B cell (primary cell): ENCODE data around the gene FASLG. TPM values are rescaled to one million over a fixed set of nuclear protein-coding genes. Genes with fewer than 3 reads are reported as not detected.

ENCODE experiments used
- ATAC-seq: fragments of 200-7000 bp; cut with Tn5 transposase; one replicate; pipeline ENCODE4 v1.10.0; 2021; ENCODE audit warnings: low read depth, mild to moderate bottlenecking, moderate number of reproducible peaks, moderate library complexity
- CTCF ChIA-PET: fragments of 350-600 bp; sonication (Branson Sonifier 250); formaldehyde crosslinking; loops from one replicate; lab custom pipeline; 2021; ENCODE audit warnings: antibody characterized with exemption, inconsistent platforms; lab: Charles Lee
- POLR2A ChIA-PET: fragments of 350-600 bp; sonication (Branson Sonifier 250); formaldehyde crosslinking; loops from one replicate; lab custom pipeline; 2021; ENCODE audit warnings: antibody characterized with exemption; lab: Charles Lee
- DNase-seq: peaks from one replicate; pipeline ENCODE4 v3.0.0; 2013
- H2AFZ ChIP-seq: 2 replicates; pipeline ENCODE4 v1.6.1; 2012; ENCODE audit warnings: mild to moderate bottlenecking, low read depth, low read length; ENCODE audit not compliant: insufficient read depth, poor library complexity, severe bottlenecking
- H3K27ac ChIP-seq, 2 donors: 1 replicate in 1 of 2; 2 replicates in 1 of 2; pipeline ENCODE4 v1.5.1; 2012 to 2013; ENCODE audit warnings: low read length in 2 of 2, mild to moderate bottlenecking in 2 of 2, moderate library complexity in 1 of 2
- H3K27me3 ChIP-seq, 4 experiments: fragments of 200-600 bp in 1 of 4; sonication (generic) in 1 of 4; replicated peaks in 1 of 4; 1 replicate in 2 of 4; 2 replicates in 2 of 4; pipeline versions ENCODE4 v1.6.1 to v1.7.0; 2013 to 2016; ENCODE audit warnings: low read length in 3 of 4, mild to moderate bottlenecking in 2 of 4, mixed read lengths in 1 of 4, moderate library complexity in 1 of 4; ENCODE audit not compliant: insufficient read depth in 4 of 4, control insufficient read depth in 3 of 4; ENCODE audit errors: control extremely low read depth in 1 of 4
- H3K36me3 ChIP-seq, 2 experiments: replicated peaks in 1 of 2; 1 replicate in 1 of 2; 2 replicates in 1 of 2; pipeline versions ENCODE4 v1.6.1 to v1.7.1; 2013; ENCODE audit warnings: low read length in 1 of 2; ENCODE audit not compliant: insufficient read depth in 2 of 2, control insufficient read depth in 1 of 2; ENCODE audit errors: control extremely low read depth in 1 of 2, extremely low read depth in 1 of 2
- H3K4me1 ChIP-seq, 2 donors: fragments of 200-600 bp in 1 of 2; sonication (generic) in 1 of 2; 1 replicate in 1 of 2; 2 replicates in 1 of 2; pipeline versions ENCODE4 v1.5.1 to v1.6.1; 2013 to 2017; ENCODE audit warnings: low read length in 2 of 2; ENCODE audit not compliant: control insufficient read depth in 2 of 2, insufficient read depth in 2 of 2
- H3K4me2 ChIP-seq: replicated peaks from 2 replicates; pipeline ENCODE3; 2012; ENCODE audit warnings: mild to moderate bottlenecking, low read depth, low read length; ENCODE audit not compliant: poor library complexity, severe bottlenecking
- H3K4me3 ChIP-seq, 5 experiments: fragments of 200-600 bp in 1 of 5; sonication (generic) in 1 of 5; 1 replicate in 3 of 5; 2 replicates in 2 of 5; pipeline versions ENCODE4 v1.5.1 to v1.7.0; 2011 to 2016; ENCODE audit warnings: low read length in 4 of 5, mild to moderate bottlenecking in 4 of 5, low read depth in 2 of 5, control low read depth in 1 of 5, moderate library complexity in 1 of 5; ENCODE audit not compliant: insufficient read depth in 1 of 5; ENCODE audit errors: control extremely low read depth in 1 of 5, extremely low read depth in 1 of 5
- H3K79me2 ChIP-seq: fragments of 200-600 bp; sonication (generic); one replicate; pipeline ENCODE4 v1.6.0; 2016; ENCODE audit warnings: low read length; ENCODE audit not compliant: control insufficient read depth, insufficient read depth
- H3K9ac ChIP-seq: fragments of 200-600 bp; sonication (generic); 2 replicates; pipeline ENCODE4 v1.6.1; 2017; ENCODE audit warnings: mild to moderate bottlenecking, low read length, moderate library complexity
- H3K9me3 ChIP-seq, 3 donors: one replicate each; pipeline versions ENCODE4 v1.6.1 to v1.7.1; 2013; ENCODE audit warnings: low read length in 2 of 3; ENCODE audit not compliant: control insufficient read depth in 2 of 3, insufficient read depth in 1 of 3; ENCODE audit errors: control extremely low read depth in 1 of 3
- H4K20me1 ChIP-seq: 2 replicates; pipeline ENCODE4 v1.6.0; 2012; ENCODE audit warnings: mild to moderate bottlenecking, low read length; ENCODE audit not compliant: insufficient read depth, control insufficient read depth, poor library complexity, severe bottlenecking
- H3K27ac Mint-ChIP-seq: one replicate; pipeline ENCODE4 v1.8.0; 2021; ENCODE audit warnings: mixed read lengths
- H3K27me3 Mint-ChIP-seq: one replicate; pipeline ENCODE4 v1.8.0; 2021; ENCODE audit warnings: mixed read lengths
- H3K4me1 Mint-ChIP-seq: one replicate; pipeline ENCODE4 v1.8.0; 2021; ENCODE audit warnings: mixed read lengths
- H3K4me3 Mint-ChIP-seq: one replicate; pipeline ENCODE4 v1.8.0; 2021; ENCODE audit warnings: mixed read lengths
- H3K9me3 Mint-ChIP-seq: one replicate; pipeline ENCODE4 v1.8.0; 2022; ENCODE audit warnings: mixed read lengths; ENCODE audit not compliant: insufficient read depth
- CTCF ChIP-seq: fragments of 200-600 bp; IDR thresholded peaks from one replicate; pipeline ENCODE4 v1.8.0; 2022; ENCODE audit warnings: antibody characterized with exemption, mild to moderate bottlenecking
- EZH2 ChIP-seq: IDR thresholded peaks from 2 replicates; pipeline ENCODE4 v1.6.1; 2012; ENCODE audit warnings: borderline replicate concordance, low read depth, mild to moderate bottlenecking, moderate library complexity, low read length; ENCODE audit not compliant: insufficient read depth, poor library complexity, severe bottlenecking
- WGBS: methylation state at CpG from one replicate; pipeline ENCODE4 v1.1.5; 2013; ENCODE audit warnings: missing lambda C conversion rate; ENCODE audit not compliant: insufficient coverage; 5-methylcytosine and 5-hydroxymethylcytosine counted together
- intact Hi-C: fragments of 100-400 bp; cut with micrococcal nuclease; formaldehyde crosslinking; loops from one replicate; pipeline ENCODE4 v1.10.0; 2022
- polyA plus RNA-seq: library from polyadenylated mRNA; depleted of rRNA; stranded (reverse); fragments of >200 nt; gene quantifications from 2 replicates; pipeline ENCODE4 v1.2.3, GENCODE V29; 2012
- total RNA-seq, 2 donors: library from RNA; stranded (reverse); fragments of 120-200 nt in 1 of 2; gene quantifications; 1 replicate in 1 of 2; 2 replicates in 1 of 2; pipeline versions ENCODE4 v1.2.3 to v1.2.4, GENCODE V29; 2013 to 2022

FASLG gene
- total and polyA plus RNA-seq, 2 donors (not counting 1 experiment from before 2014, with no cell fraction given) = 0.15 TPM; not detected in 1

GRCh38 chr1:172612478-172612877, 46.4 kb upstream of the FASLG start:
- H3K27ac Mint-ChIP-seq = no peak overlapping the region

GRCh38 chr1:172613294-172613693, 45.6 kb upstream of the FASLG start:
- ChIA-PET POLR2A (no interaction called here), CTCF (no interaction called here)
- Histone ChIP-seq H3K9ac (no peak overlapping the region), H3K4me3 (no peak overlapping the region), H3K36me3 (peaks cover 16 to 20% of the 10 kb centered on the region in 2 experiments), H3K27ac (no peak overlapping the region), H4K20me1 (no peaks in the 10 kb centered on the region), H3K9me3 (peaks cover 0 to 2% (median 0%) of the 10 kb centered on the region in 3 donors), H3K27me3 (no peaks in the 10 kb centered on the region), H3K79me2 (no peaks in the 10 kb centered on the region), H3K4me1 (no peaks in the 10 kb centered on the region), H3K4me2 (no peak overlapping the region), H2AFZ (no peak overlapping the region)
- no peak for DNase-seq
- no CpG with 5 or more reads among the region's 2 CpGs for WGBS
- ATAC-seq = no peak
- H3K4me3 Mint-ChIP-seq = no peak overlapping the region
- intact Hi-C loops = no loop called here
- H3K4me1 Mint-ChIP-seq = no peaks in the 10 kb centered on the region
- H3K9me3 Mint-ChIP-seq = no peaks in the 10 kb centered on the region
- no peak for TF ChIP-seq EZH2
- TF ChIP-seq CTCF = no peak
- no peak overlapping the region for H3K27ac Mint-ChIP-seq
- no peaks in the 10 kb centered on the region for H3K27me3 Mint-ChIP-seq

More at GRCh38 chr1:172612478-172612877, 46.4 kb upstream of the FASLG start:
- ChIA-PET CTCF (no interaction called here), POLR2A (no interaction called here)
- no peak overlapping the region for H3K4me3 Mint-ChIP-seq
- Histone ChIP-seq H2AFZ (no peak overlapping the region), H3K4me1 (no peaks in the 10 kb centered on the region), H4K20me1 (no peaks in the 10 kb centered on the region), H3K9ac (no peak overlapping the region), H3K4me3 (no peak overlapping the region), H3K79me2 (no peaks in the 10 kb centered on the region), H3K27me3 (no peaks in the 10 kb centered on the region), H3K36me3 (peaks cover 16 to 20% of the 10 kb centered on the region in 2 experiments), H3K4me2 (no peak overlapping the region), H3K27ac (no peak overlapping the region), H3K9me3 (no peaks in the 10 kb centered on the region)
- intact Hi-C loops = no loop called here
- DNase-seq = no peak
- TF ChIP-seq CTCF (no peak), EZH2 (no peak)
- no peak for ATAC-seq
- no peaks in the 10 kb centered on the region for H3K27me3 Mint-ChIP-seq
- H3K4me1 Mint-ChIP-seq = no peaks in the 10 kb centered on the region
- no CpG with 5 or more reads among the region's 2 CpGs for WGBS
- H3K9me3 Mint-ChIP-seq = no peaks in the 10 kb centered on the region
